Measurements from ENCODE around the gene LMBR1.

Gene LMBR1

DNA sequence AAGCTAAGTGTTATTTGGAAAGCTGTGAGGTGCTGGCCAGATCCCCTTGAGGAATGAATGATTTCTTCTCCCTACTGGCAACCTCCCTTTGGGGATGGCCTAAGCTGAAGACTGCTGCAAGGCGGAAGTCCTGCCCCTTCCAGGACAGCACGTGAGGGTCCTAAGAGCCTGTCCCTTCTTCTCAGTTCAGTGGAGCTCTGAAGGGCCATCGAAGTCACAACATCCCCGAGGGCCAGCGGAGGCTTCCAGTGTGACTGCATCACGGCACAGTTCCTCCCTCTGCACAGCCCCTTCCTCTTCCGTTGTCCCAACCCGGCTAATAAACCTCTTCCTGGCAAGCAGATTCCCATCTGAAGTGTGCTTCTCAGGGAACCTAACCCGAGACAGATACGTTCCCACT is 208.7 kb downstream of the LMBR1 start:
- DNase-seq = no peak

- no peak for DNase-seq
Measured at GRCh38 chr7:156682928-156683327, 210.1 kb downstream of the LMBR1 start.

- no peak for DNase-seq
Measured at GRCh38 chr7:156680281-156680680, 212.7 kb downstream of the LMBR1 start.

DNA sequence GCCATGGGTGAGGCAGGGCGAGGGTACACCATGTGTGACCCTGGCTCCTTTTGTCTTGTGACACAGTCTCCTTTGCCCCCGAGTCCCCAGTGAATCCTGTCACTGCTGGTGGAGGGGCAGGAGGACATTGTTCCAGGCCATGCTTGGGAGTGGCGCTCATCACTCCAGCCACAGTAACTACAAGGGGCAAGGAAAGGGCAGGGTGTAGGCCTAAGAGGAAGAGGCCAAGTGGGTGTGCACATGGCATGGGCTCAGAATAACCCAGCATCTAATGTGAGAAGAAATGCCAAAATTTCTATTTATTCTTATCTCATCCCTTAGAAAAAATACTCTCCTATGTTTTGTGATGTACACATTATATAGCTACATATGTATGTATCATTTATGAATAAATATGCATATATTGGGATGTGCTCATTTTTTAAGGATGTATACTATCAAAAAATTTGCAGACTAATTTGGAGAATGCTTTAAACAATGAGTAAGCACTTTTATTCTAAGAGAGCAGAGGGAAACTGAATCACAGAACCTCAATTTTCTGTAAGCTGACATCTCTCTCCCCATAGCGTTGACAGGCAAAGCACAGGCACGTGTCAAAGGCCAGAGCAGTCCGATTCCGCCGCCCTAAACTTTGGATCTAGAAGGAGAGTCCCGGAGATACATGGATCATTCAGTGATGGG is 215.5 kb downstream of the LMBR1 start:
- no peak for DNase-seq

- DNase-seq = no peak
Measured at GRCh38 chr7:156676263-156676662, 216.7 kb downstream of the LMBR1 start.

- no peak for DNase-seq
Measured at GRCh38 chr7:156675721-156676120, 217.3 kb downstream of the LMBR1 start.

- DNase-seq = no peak
Measured at GRCh38 chr7:156673902-156674301, 219.1 kb downstream of the LMBR1 start.

DNA sequence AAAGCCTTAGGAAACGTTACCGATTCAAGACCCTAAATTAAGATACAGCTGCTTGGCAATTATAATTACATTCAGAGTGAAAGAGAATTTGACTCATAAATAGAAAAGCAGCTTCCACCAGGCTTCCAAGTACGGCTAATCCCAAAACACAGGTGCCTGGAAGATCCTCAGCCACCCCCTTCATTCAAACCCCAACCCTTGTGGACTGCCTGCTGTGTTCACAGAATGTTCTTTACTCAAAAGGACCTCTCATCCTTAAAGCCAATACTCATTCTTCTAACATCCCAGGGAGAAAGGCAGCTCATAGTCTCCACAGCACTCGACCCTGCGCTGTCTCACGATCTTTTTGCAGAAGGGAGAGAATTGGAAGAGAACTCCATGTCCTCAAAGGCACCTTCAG is 219.5 kb downstream of the LMBR1 start:
- DNase-seq = no peak

DNA sequence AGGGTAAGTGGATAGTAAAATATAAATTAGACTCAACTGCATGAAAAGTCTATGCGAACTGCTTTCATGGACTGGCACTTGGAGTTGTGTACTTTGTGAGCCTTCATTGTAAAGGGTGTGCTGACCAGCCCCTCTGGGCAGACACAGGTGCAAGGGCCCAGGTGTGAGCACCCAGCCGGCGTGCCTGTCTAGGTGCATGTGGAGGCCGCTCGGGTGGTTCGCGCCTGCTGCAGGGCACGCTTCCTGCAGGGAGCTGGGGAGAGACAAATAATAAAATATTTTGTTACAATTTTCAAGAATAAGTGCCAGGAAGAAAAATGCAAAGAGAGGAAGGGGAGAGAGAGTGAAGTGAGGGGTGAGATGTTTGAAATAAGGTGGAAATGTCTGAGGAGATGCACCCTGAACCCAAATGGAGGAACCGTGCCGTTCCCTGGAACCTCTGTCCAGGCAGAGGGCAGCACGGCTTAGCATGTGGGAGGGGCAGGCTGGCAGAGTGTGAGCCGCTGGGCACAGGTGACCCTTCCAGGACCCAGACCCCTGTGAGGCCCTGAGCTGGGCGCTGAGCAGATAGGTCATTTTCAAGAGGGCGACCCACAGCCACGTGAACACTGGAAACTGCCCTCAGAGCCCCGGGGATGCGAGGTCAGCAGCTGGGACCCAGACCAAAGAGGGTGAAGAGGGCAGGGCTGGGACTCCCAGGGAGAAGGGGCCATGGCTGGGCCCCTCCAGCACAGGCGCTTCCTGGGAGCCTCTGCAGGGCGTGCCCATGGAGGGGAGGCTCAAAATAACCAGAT is 223.8 kb downstream of the LMBR1 start:
- no peak for DNase-seq

- no peak for DNase-seq
Measured at GRCh38 chr7:156668130-156668741, 224.7 kb downstream of the LMBR1 start.

DNA sequence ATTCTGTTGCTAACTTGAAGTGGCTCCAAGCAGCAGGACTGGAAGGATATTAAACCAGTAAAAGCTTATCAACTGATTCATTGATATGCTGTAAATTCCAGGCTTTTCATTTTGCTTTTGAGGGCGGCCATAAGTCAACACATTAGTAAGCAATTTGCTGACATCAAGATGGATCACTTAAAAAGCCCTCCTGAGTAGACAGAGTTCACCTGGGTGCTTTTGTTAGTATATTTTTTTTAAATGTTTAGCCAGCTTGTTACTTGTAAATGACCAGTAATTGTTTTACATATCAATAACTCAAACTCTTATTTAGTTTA is 225.9 kb downstream of the LMBR1 start:
- no peak for DNase-seq

DNA sequence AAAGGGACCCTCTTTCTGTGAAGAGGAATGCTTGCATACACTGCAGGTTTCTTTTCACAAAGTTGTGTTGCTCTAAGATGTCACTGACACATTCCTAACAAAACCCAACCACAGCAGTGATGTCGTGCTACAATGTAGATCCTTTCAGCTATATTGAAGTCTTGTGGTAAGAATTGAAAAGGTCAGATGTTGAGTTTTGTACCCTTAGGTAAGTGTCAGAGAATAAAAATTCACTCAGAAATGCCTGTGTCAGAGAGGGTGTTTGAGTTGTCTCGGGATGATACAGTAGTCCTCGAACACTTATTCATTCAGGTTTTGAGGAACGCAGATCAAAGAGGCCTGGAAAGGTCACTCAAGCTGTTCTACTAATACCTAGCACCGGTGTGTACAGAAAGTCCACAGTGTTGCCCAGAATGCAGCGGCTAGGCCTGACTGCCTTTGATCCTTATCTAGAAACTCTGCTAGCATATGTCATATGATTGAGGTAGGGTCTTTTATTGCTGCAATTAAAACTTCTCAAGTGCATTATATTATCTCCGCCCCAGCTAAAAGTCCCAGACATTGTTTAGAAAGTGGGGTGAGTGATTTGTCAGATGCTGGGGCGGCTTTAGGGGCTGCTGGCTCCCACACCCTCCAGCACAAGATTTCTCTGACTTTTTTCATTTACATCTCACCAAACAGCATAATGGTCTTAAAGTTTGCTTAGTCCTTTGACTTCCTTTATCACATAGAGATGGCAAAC is 226.4 kb downstream of the LMBR1 start:
- no peak for DNase-seq

GRCh38 chr7:156665101-156665500 is 227.9 kb downstream of the LMBR1 start:
- DNase-seq = no peak

DNA sequence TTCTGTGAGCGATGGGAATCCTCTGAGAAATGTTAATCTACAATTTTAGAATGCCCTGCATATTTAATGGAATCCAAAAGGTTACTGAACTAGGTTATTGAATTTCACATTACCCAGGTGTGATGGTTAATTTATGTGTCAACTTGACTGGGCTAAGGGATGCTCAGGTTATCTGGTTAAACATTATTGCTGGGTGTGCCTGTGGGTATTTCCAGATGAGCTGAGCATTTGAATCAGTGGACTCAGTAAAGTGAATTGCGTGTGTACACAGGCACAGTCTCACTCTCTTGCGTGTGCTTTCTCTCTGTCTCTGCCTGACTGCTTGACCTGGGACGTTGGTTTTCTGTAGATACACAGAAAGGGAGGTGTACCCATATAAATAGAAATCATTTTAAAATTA is 230.7 kb downstream of the LMBR1 start:
- no peak for DNase-seq

GRCh38 chr7:156661637-156662036 is 231.3 kb downstream of the LMBR1 start:
- no peak for DNase-seq

DNA sequence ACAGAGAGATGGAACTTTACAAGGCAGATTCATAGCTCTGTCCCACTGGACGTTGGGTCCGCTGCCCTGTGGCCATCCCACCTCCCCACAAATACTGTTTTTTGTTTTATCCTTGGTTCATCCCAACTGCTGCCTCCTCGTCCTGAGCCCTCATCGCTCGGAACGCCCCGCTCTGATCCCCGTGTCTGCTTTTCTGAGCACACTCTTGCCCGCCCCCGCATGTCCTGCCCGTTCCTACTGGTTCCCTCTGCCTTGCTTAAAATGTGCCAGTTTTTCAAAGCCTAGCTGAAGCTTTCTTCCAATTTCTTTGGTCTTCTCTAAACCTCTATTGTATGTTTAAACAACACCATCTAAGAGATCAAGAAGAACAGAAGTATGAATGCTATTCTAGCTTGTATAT is 233.0 kb downstream of the LMBR1 start:
- DNase-seq = no peak

- DNase-seq = no peak
Measured at GRCh38 chr7:156659203-156659602, 233.8 kb downstream of the LMBR1 start.

DNA sequence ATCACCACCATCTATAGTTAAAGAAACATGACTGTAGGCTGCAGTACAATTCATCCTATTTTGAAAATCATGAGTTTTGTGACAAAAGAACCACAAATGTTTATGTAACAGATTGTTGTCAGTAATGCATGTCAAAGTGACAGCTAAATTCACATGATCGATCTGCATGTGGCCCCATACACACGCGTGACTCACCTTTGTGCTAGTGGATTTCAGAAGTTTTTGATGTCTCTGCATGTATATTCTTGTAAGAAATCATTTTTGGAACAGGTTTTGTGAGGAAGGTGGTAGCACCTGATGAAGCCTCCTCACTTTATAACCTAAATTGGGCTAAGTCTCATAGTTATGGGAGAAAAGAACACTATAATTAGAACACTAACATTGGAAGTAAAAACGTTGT is 235.3 kb downstream of the LMBR1 start:
- DNase-seq = no peak

GRCh38 chr7:156656598-156656997 is 236.4 kb downstream of the LMBR1 start:
- DNase-seq = no peak

DNA sequence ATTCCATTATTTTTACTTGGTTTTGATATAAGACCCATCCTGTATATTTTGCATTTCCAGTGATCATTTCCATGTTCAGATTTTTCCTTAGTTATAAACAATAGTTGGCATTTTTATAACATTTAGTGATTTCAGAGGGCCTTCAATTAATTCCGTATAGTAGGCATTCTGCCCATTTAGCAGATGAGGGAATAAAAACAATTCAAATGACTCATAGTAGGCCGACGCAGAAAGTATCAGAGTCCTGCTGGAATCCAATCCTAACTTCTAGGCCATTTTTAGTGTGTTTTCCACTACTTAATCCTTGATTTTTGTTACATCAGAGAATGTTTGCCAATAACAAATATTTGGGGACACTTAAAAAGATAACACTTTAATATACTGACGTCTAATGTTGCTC is 237.0 kb downstream of the LMBR1 start:
- DNase-seq = no peak

- DNase-seq = no peak
Measured at GRCh38 chr7:156655251-156655650, 237.7 kb downstream of the LMBR1 start.

DNA sequence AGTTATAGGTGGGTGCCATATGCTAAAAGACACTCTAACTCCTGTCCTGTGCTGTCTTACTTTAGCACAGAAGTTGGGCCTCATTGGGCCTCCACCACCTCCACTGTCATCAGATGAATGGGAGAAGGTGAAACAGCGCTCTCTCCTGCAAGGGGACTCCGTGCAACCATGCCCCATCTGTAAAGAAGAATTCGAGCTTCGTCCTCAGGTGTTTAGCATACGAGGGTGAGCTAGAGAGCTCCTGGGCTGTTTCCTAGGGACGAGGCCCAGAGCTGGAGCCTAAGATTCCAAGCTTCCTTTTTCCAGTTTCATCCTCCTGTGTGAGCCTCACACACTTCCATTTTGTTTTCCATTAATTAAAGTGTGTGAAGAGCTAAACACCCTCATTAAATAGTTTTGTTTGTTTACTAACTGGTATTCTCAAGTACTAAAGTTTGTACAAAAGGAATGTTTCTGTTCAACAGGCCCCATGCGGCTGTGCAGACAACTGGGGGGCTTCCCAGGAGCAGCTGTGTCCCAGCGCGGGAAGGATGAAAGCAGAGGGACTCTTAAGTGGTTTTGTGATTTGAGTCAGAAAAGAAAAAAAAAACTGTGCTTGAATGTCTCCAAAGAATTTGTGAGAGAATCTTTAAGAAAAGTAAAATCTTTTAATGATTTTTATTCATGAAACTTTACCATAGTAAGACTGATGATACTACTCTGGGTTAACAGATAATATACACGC is 238.3 kb downstream of the LMBR1 start:
- DNase-seq = no peak
